ENCODE data around the gene ATF6. TPM values are rescaled to one million over a fixed set of nuclear protein-coding genes. Genes with fewer than 3 reads are reported as not detected.

The ATF6 gene
- total and polyA plus RNA-seq, 9 of the 15 experiments (the other 6 are each of a cell fraction or from before 2014, with no cell fraction given) = 11.7 to 32.4 (median 20.4) TPM

- no peak for TF ChIP-seq ARID3B (CRISPR knock-in tag; IDR thresholded peaks at IDR 0.05; ENCODE audit: borderline replicate concordance)
- no peak for TF ChIP-seq NFIC (IDR thresholded peaks at IDR 0.05)
- no peak for TF ChIP-seq SAP30 (IDR thresholded peaks at IDR 0.05; ENCODE audit: borderline replicate concordance, insufficient read depth, low read depth, low read length, poor library complexity, severe bottlenecking)
- no peak for TF ChIP-seq KLF13 (tag; IDR thresholded peaks at IDR 0.05; ENCODE audit: borderline replicate concordance, low read depth)
- no peak for TF ChIP-seq LCOR (CRISPR knock-in tag; IDR thresholded peaks at IDR 0.05)
These were observed 223.0 kb downstream of the ATF6 start (continued) for GRCh38 chr1:161989108-161989507.

DNA sequence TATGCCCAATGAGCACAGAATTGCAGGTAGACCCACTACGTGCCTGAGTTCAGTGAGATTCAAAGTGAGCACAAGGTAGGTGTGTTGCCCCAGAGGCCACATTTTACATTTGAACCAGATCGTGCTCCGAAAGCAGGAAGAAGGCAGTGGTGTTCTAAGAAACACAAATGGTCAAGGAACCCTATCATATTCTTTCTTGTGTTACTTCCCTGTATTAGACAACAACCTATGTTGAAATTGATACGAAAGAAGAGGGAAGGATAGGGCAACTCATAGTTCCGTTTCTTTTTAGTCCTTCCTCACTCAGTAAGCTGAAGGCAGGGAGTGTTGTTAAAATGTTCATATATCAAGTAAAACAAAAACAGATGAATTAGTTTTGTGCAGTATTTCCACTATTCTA lies 223.7 kb downstream of the ATF6 start:
- FAIRE-seq = no peak
- in situ Hi-C loops (cut with MboI) = no loop called here
- no peak for TF ChIP-seq ERF (CRISPR knock-in tag; IDR thresholded peaks at IDR 0.05)
- no peak for TF ChIP-seq HDAC2 (IDR thresholded peaks at IDR 0.05)
- no peak for TF ChIP-seq SAFB2 (IDR thresholded peaks at IDR 0.05; ENCODE audit: borderline replicate concordance, low read depth, low read length, severe bottlenecking)
- no peak for TF ChIP-seq PRPF4 (IDR thresholded peaks at IDR 0.05; ENCODE audit: insufficient read depth, low read depth, low read length, poor library complexity, severe bottlenecking)

More for the DNA sequence above, 223.7 kb downstream of the ATF6 start:
- no peak overlapping the region for H3K4me3 ChIP-seq
- H3K27ac ChIP-seq (ENCODE audit: extremely low read depth, low read depth, low read length) = no peak overlapping the region
- H2AFZ ChIP-seq (ENCODE audit: low read depth, low read length) = no peak overlapping the region
- no peaks in the 10 kb centered on the region for H3K9me3 ChIP-seq (replicated peaks; ENCODE audit: control insufficient read depth, insufficient read depth, low read depth, low read length)
- 5% methylated on average over 5 of the region's 5 CpGs for WGBS (ENCODE audit: insufficient coverage, low coverage, missing lambda C conversion rate)
- ChIA-PET CTCF (ENCODE audit: low intra/inter-chr PET ratio) (no interaction called here), POLR2A (no interaction called here)
- no peaks in the 10 kb centered on the region for H3K79me2 ChIP-seq (ENCODE audit: control insufficient read depth, insufficient read depth, low read length)
- no peaks in the 10 kb centered on the region for H4K20me1 ChIP-seq (replicated peaks; ENCODE audit: control insufficient read depth, insufficient read depth, low read length)
- H3K9ac ChIP-seq (ENCODE audit: insufficient read depth in 1 of 2, low read depth in 2 of 2, low read length in 2 of 2) = no peak overlapping the region
- intact Hi-C loops (cut with micrococcal nuclease) = no loop called here
- H3K4me1 ChIP-seq (replicated peaks in 1 of 2; ENCODE audit: control insufficient read depth in 2 of 2, insufficient read depth in 2 of 2, low read length in 2 of 2) = 0 out of 5 replicates have a peak, but pooled peaks cover 0 to 2% of the 10 kb centered on the region in 2 experiments
- peaks cover 11 to 46% of the 10 kb centered on the region in 2 experiments; a peak in 3 of 5 replicates for H3K27me3 ChIP-seq (ENCODE audit: control insufficient read depth in 2 of 2, insufficient read depth in 2 of 2, low read length in 2 of 2)
- H3K9me1 ChIP-seq (ENCODE audit: control insufficient read depth, insufficient read depth, low read length) = no peaks in the 10 kb centered on the region
- BruUV-seq (replicated peaks) = no TSS peak
- no peak overlapping the region for H3K4me2 ChIP-seq (ENCODE audit: insufficient read depth, low read length)
- H3K36me3 ChIP-seq (ENCODE audit: control insufficient read depth, insufficient read depth, low read length) = no peaks in the 10 kb centered on the region
- ATAC-seq (no peak), DNase-seq (ENCODE audit: extremely low read depth in 1 of 4, low spot score in 3 of 4) (no peak)
